Measurements from ENCODE around the gene GCAT. TPM values are rescaled to one million over a fixed set of nuclear protein-coding genes. Genes with fewer than 3 reads are reported as not detected.

GCAT gene
- total RNA-seq, 1 donor from 2014 or later: 42.0 TPM

GRCh38 chr22:37865510-37865909 is 57.8 kb downstream of the GCAT start:
- DNase-seq (no peak), ATAC-seq (no peak)
- intact Hi-C loops (cut with micrococcal nuclease): no loop called here

Small RNA genes within 50 kb of the gene (microRNA-seq; reads per million reads assigned to microRNA genes)
- gene MIR659 (ENCODE audit: borderline number of aligned reads): not detected

Other genes starting within 250 kb of the GCAT start
- 14.6 TPM for gene CDC42EP1, start 247.5 kb upstream of the GCAT start, total RNA-seq
- gene LGALS2, start 227.8 kb upstream of the GCAT start, total RNA-seq: not detected
- 28.5 TPM for gene GGA1, start 199.1 kb upstream of the GCAT start, total RNA-seq
- gene SH3BP1, start 168.3 kb upstream of the GCAT start, total RNA-seq: 2.7 TPM
- gene PDXP, start 149.2 kb upstream of the GCAT start, total RNA-seq: 21.5 TPM
- 1,086 TPM for gene LGALS1, start 132.3 kb upstream of the GCAT start, total RNA-seq
- gene NOL12, start 121.6 kb upstream of the GCAT start, total RNA-seq: 12.0 TPM
- 82.7 TPM for gene TRIOBP, start 110.9 kb upstream of the GCAT start, total RNA-seq
- not detected for gene GALR3, start 15.4 kb downstream of the GCAT start, total RNA-seq
- 17.8 TPM for gene ANKRD54, start 36.4 kb downstream of the GCAT start, total RNA-seq
- 403 TPM for gene EIF3L, start 41.5 kb downstream of the GCAT start, total RNA-seq
- 20.1 TPM for gene MICALL1, start 98.4 kb downstream of the GCAT start, total RNA-seq
- gene C22orf23, start 145.7 kb downstream of the GCAT start, total RNA-seq: 0.30 TPM
- gene POLR2F, start 145.8 kb downstream of the GCAT start, total RNA-seq: 90.7 TPM
- gene SOX10, start 176.6 kb downstream of the GCAT start, total RNA-seq: 1.9 TPM
- 26.5 TPM for gene PICK1, start 249.5 kb downstream of the GCAT start, total RNA-seq

Data from left ventricle myocardium superior (tissue), 1 donor.